Stimulated activated CD4-positive, alpha-beta T cell treated with anti-CD3 and anti-CD28 coated beads, Interleukin-15, amount 100 ng/mL, for 24 hours (primary cell): ENCODE results near the gene IGF2BP1.
"Not testable (repeated sequence)": the region's sequence is repeated elsewhere in the genome, so short reads cannot be mapped to it uniquely, and the experiment has no call there.

Experiments
- DNase-seq: peaks from one replicate; pipeline ENCODE4 v3.0.0-alpha.2; 2020

The IGF2BP1 gene

DNA sequence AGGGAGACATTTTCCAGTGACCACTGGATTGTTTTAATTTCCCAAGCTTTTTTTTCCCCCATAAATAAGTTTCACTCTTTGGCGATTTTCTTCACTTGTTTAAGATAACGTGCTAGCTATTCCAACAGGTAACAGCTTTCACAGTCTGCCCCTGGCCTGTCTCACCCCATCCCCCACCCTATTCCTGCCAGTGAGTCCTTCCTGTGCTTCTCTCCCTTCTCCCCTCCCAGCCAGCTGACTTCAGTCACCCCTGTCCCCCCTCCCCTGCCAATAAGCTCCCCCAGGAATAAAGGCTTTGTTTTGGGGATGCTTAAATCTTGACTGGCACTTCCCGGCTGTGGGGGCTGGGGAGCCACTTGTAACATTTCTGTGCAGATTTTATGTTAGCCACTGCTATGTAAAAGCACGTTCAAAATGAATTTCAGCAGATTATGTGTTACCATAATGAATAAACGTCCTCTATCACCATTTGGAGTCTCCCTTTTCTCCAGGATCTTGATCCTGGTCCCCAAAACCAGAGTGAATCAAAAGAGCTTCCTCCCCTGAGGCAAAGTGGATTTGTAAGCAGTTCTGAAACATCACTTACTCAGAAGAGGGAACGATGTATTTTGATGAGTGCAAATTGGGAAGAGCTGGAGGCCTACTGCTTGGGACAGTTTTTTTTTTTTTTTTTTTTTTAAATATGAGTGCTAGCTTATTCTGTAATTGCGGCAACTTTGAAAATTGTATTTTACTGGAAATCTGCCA is 58.2 kb downstream of the IGF2BP1 start:
- no peak for DNase-seq

DNA sequence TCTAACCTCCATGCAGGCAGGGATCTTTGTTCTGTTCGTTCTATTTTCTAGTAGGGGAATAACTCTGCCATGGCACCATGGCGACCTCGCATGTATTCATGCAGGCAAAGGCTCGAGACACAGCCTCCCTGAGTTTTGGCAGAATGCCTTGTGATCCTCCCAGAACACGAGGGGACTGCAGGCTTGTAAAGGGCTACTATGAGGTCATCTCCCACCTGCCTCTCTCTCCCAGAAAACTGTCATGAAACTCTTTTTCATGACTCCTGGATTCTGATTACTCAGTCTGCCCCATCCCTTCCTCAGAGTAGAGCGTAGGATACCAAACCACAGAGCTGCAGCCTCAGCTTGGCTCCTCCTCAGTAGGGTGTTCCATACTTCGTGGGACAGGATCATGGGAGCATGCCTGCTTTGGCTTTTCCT is 64.3 kb downstream of the IGF2BP1 start:
- DNase-seq = no peak

DNA sequence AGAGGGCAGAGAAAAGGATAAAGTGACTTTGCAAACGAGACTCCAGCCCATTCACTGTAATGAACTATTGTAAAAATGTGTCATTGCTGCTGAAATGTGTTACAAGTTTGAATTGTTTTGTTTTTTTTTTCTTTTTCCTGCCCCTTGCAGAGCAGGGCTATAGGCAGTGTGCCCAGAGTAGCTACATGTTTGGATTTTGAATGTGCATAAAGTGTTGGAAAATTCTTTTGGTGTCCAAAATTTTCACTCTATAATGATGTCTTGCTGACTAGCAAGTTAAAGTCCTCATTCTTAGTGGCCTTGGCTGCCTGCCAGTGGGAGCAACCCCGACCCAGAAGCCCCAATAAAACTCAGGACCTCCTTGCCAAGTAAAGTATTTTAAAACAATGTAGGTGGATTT is 66.5 kb downstream of the IGF2BP1 start:
- DNase-seq = no peak

DNA sequence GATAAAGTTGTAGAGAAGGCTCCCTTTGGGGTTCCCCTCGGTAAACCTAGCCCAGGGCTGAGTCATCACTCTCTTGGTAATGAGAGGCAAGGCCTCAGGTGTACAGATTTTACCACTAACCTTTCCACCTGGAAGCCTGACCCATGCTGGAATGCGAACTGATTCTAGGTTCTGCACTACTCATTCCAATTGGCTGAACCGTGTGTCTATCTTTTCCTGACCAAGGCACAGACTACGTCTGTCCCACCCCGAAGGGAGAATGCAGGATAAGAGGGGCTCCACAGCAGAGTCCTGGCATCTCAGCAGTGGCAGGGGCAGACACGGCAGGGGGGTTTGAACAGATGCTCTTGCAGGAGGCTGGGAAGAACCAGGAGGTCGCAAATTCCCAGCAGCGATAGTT is 70.0 kb downstream of the IGF2BP1 start:
- no peak for DNase-seq

DNA sequence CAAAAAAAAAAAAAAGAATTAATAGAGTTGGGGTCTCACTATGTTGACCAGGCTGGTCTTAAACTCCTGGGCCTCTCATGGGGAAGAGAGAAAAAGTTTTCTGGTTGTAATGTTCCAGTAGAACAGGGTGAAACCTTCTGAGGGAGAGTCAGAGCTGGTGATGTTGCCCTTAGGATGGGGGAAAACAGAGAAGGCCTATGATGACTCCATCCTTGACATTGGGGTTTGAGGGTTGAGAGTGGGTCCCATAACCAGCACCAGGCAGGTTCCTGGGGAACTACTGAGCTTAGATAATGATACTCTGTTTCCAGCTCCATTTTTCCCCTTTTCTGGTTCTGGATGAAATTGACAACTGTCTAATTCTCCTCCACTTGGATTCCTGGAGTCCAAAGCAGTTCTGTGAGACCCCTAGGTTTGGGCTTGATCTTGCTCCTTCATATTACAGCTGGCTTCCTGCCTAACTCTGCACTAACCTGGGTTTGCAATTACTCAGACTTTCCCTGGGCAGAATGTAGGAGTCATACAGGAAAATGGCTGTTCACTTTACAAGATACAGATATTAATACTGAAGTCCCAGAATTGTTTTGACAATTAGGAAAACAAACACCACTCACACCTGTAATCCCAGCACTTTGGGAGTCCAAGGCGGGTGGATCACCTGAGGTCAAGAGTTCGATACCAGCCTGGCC is 72.5 kb downstream of the IGF2BP1 start:
- DNase-seq = no peak

DNA sequence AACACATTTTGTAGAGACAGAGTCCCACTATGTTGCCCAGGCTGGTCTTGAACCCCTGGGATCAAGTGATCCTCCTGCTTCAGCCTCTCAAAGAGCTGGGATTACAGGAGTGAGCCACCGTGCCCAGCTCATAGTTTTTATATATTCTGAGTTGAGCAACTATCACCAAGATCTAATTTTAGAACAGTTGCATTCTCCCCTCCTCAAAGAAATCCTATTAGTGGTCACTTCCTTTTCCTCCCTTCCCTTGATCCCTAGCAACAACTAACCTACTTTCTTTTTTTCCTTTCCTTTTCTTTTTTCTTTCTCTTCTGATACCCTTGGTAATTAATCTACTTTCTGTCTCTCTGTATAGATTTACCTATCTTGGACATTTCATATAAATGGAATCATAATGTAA is 73.9 kb downstream of the IGF2BP1 start:
- no peak for DNase-seq

DNA sequence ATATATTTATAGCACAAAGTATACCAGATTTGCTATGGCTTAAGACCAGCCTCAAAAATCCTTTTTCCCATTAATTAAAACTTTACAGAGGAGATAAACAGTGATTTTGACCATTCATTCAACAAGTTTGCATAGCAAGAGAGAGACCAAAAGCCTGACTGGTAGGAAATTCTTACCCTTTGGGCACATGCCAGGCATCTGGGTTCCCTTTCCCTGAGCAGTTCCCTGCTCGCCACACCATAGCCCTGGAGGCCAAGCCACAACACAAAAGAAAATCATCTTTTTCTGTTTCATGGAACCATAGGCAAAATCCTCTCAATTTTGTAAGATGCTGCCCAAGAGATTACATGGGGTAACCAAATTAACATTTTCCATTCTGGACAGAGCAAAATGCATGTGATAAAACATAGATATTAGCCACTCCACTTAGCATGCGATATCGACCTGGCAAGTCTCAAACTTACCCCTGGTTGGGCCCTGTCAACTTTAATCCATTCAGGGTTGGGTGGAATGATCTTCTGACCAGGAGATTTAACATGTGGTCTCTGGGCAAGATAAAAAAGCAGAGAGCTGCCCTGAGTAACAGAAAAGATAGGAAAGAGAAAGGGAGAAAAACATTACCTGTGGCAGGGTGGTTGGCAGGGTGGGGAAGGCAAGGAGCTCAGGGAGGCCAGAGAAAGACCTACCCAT is 77.8 kb downstream of the IGF2BP1 start:
- DNase-seq = no peak

DNA sequence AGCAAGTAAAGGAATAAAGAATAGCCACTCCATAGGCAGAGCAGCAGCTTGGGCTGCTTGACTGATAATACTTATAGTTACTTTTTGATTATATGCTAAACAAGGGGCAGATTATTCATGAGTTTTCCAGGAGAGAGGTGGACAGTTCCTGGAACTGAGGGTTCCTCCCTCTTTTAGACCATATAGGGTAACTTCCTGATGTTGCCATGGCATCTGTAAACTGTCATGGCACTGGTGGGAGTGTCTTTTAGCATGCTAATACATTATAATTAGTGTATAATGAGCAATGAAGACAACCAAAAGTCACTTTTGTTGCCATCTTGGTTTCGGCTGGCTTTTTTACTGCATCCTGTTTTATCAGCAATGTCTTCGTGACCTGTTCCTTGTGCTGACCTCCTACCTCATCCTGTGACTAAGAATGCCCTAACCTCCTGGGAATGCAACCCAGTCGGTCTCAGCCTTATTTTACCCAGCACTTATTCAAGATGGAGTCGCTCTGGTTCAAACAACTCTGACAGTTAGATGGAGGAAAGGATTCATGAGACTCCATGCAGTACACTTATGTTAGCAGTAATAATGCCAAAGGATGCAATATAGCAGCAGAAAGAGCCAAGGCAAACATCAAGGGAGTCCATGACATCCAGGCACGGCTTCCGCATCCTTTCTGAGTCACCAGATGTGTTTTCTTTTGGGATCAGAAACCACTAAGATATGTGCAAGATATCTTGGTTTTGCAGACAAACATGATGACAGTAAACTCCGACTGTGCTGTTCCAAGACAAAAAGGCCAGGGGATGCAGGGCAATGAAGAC is 79.6 kb downstream of the IGF2BP1 start:
- DNase-seq = no peak

DNA sequence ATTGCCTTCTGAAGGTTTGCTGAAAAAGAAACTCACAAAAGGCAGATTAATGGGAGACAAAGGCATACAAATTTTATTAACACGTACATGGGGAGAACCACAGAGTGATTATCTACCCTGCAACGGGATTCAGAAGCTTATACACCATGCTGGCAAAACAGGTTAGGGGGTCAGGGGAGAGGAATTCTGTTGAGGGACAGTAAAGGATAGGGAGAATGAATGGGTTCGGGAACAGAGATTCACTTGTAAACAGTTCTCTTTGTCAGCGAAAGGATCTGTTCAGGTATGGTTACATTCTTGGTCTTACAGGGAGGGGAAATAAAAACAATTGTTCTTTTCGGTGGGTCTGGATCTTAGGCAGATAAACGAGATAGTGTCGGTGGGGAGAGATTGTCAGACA is 81.1 kb downstream of the IGF2BP1 start:
- DNase-seq = no peak

DNA sequence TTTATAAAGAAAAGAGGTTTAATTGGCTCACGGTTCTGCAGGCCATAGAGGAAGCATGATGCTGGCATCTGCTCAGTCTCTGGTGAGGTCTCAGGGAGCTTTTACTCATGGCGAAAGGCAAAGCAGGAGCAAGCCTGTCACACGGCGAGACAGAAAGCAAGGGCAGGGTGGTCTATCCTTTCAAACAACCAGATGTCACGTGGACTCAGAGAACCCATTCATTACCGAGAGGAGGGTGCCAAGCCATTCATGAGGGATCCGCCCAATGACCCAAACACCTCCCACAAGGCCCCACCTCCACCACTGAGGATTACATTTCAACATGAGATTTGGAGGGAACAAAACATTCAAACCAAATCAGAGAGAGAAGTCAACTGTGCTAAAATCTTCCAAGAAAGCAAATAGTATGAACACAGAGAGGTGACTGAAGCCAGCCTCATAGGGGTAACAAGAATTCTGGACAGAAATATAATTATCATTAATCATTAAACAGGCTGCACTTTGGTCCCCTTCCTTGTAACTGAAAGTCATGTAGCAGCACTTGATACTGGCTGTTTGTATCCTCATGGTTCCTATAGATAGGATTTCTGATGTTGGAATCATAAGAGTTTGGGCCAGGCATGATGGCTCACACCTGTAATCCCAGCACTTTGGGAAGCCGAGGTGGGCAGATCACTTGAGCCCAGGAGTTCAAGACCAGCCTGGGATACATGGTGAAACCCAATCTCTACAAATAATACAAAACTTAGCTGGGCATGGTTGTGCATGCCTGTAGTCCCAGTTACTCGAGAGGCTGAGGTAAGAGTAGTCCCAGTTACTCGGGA is 82.9 kb downstream of the IGF2BP1 start:
- no peak for DNase-seq

DNA sequence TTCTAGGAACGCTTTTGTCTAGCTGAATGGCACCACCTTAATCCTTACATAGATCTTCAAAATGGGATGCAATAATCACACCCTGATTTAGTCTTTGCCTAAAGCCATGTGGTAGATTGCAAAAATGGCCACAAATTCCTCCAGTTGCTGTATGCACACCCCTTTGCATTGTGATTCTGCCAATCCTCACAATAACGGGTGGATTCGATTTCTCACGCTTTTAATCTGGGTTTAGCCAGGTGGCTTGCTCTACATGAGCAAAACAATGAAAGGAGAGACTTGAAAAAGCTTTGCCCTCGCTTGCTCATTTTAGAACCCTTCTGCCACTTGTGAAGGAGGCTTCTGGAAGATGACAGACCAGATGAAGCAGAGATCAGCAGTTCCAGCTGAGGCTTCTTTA is 85.0 kb downstream of the IGF2BP1 start:
- no peak for DNase-seq

DNA sequence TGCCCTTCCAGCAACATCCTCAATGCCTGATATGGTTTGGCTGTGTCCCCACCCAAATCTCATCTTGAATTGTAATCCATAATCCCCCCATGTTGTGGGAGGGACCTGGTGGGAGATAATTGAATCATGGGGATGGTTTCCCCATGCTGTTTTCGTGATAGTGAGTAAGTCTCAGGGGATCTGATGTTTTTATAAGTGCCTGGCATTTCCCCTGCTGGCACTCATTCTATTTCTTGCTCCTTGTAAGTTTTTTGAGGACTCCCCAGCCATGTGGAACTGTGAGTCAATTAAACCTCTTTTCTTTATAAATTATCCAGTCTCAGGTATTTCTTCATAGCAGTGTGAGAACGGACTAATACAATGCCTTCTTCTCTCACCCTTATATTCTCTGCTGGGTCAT is 87.9 kb downstream of the IGF2BP1 start:
- not testable (repeated sequence) for DNase-seq

DNA sequence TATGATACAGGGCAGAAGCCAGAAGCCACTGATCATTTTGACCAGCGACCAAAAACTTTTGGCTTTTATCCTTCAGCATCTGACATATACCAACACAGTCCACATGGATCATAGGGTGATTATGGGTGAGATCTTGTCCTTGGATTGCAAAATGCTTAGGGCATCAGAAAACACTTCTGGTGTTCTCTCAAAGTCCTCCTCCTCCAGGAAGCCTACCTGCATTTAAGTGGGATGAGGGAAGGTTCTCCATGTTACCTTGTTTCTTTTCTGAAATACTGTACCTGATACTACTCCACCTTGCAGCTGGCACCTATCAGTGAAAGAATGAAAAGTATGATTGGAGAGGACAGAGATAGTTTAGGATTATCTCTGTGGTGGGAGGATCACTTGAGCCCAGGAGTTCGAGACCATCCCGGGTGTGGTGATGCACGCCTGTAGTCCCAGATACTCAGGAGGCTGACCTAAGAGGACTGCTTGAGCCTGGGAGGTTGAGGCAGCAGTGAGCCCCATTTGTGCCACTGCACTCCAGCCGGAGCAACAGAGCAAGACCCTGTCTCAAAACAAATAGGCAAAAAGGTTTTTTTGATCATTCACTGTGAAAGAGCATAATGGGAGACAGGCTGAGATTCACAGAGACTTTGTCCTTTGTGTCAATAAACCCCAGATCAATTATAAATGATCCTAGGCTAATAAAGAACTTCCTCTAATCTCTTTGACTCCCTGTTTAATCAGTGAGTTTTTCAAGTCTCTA is 88.6 kb downstream of the IGF2BP1 start:
- no peak for DNase-seq

DNA sequence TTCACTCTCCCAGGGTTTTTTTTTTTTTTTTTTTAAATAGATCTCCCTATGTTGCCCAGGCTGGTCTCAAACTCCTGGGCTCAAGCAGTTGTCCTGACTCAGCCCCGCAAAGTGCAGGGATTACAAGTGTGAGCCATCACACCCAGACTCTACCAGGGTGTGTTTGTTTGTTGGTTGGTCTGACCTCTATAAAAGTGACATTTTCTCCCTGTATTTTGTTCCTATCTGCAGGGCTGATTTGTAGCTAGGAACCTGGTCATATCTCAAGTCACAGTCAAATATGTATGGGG is 89.1 kb downstream of the IGF2BP1 start:
- no peak for DNase-seq

DNA sequence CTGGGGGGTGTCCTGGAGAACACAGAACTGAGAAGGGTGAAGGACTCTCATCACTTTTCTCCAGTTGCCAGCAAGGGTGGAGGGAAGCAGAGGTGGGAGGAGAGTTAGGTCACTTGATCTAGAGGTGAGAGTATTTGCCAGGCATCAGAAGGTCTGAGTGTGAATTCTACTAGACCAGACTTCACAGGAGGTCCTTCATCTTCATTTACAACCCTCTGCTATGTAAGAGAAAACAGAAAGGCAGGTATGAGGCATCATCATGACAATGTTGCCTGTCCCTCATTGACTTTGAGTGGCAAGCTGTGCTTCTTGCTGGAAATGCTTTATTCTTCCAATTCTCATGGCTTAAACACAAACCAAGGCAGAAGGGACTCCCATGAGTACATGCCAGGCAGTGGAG is 89.5 kb downstream of the IGF2BP1 start:
- no peak for DNase-seq

DNA sequence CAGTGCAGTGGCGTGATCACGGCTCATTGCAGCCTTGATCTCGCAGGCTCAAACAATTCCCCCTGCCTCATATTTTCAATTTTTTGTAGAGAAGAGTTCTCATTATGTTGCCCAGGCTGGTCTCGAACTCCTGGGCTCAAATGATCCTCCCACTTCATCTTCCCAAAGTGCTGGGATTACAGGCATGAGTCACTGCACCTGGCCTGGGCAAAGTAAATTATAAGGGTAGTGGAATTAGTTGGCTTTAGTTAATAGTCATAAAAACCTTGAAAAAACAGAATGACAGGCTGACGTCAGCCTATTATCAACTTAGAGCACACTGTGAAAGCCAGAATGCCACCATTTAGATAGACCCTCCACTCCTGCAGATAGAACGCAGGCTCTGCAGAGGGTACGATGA is 91.9 kb downstream of the IGF2BP1 start:
- no peak for DNase-seq

DNA sequence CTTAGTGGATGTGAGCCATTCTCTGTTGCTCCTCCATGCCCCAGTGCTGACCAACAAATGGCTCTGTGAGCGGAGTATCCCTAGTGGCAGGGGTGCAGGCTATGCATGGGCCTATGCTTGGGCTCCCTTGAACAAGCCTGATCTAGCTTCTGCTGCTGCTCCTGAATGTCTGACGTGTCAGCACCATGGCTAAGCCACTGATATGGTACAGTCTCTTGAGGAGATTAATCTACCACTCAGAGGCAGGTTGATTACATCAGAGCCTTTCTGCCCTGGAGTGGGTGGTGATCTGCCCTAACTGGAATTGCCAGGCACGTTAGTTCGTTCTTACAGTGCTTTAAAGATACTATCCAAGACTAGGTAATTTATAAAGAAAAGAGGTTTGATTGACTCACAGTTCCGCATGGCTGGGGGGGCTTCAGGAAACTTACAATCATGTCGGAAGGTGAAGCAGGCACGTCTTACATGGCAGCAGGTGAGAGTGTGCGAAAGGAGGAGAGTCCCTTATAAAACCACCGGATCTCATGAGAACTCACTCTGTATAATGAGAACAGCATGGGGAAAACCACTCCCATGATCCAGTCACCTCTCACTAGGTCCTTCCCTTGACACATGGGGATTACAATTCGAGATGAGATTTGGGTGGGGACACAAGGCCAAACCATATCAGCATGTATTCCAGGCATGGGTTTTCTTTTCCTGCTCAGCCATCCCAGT is 93.9 kb downstream of the IGF2BP1 start:
- no peak for DNase-seq

DNA sequence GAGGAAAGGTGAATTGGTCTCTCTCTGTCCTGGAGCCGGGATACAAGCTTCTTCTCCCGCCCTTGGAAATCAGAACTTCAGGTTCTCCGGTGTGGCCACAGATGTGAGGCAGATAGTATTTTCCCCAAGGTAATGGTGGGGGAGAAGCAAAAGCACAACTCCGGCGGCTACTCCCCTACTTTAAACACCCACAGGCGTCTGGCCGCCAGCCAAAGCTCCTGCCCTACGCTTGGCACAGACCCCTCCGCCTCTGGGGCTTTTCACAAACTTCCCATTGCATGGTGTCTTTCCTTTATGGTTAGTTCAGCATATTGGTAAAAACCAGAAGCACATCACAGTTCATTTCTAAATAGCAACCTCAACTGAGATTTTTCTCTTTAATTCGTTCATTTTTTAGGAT is 95.9 kb downstream of the IGF2BP1 start:
- no peak for DNase-seq

DNA sequence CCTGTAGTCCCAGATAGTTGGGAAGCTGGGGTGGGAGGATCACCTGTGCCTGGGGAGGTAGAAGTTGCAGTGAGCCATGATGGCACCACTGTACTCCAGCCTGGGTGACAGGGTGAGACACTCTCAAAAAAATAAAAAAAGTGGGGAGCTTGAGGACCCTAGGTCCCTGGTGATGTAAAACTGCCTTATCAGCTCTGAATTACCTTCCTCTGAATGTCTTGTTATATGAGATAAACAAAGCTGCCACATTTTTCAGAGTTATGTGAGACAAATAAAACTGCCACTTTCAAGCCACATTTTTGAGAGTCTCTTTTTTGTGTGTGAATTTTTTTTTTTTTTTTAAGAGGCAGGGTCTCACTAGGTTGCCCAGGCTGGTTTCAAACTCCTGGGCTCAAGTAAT is 103.4 kb downstream of the IGF2BP1 start:
- DNase-seq = no peak

DNA sequence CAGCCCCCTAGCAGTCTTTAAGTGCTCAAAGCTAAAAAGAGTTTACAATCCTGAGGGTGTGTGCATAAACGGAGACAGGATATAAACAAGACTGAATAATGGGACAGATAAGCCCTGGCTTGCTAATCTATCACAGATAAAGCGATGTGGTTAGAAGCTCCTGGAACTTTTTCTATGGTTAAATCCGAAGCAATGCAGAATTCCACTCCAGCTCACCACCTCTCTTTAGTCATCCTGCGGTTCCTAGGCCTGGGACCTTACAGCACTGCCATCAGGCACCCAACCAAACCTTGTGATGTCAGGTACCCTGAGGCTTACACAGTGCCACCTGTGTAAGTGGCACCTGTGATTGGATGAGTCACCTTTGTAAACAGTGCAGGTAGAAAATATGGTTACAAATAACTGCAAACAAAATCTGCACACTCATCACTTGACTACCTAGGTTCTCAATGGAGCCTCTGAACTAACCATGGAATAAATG is 103.9 kb downstream of the IGF2BP1 start:
- DNase-seq = no peak

DNA sequence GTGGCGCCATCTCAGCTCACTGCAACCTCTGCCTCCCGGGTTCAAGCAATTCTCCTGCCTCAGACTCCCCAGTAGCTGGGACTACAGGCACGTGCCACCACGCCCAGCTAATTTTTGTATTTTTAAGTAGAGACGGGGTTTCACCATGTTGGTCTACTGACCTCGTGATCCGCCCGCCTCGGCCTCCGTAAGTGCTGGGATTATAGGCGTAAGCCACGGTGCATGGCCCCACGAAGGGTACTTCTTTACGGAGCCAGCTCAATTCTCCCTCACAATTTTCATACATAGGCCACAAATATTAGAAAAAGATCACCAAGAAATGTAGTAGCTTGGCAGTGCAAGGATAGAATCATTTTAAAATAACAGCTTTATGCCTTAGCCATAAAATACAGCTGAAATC is 106.2 kb downstream of the IGF2BP1 start:
- not testable (repeated sequence) for DNase-seq
